PFSK-1 (cell line): ENCODE measurements around the gene UGT1A7.

Experiments used
- POLR2AphosphoS5 ChIP-seq: IDR thresholded peaks from 2 replicates; pipeline ENCODE4 v1.6.1; 2012; ENCODE audit warnings: low read depth, mild to moderate bottlenecking, control low read depth, low read length, moderate library complexity
- TAF1 ChIP-seq: IDR thresholded peaks from 2 replicates; pipeline ENCODE4 v1.6.1; 2012; ENCODE audit warnings: low read length, control low read depth, borderline replicate concordance; ENCODE audit not compliant: insufficient read depth
- TF ChIP-seq, protein P1 (sequence below), 2 experiments: IDR thresholded peaks; 2 replicates each; pipeline versions ENCODE4 v1.6.1 to v1.8.0; 2011 to 2012; ENCODE audit warnings: low read depth in 2 of 2, low read length in 2 of 2, control low read depth in 1 of 2, inconsistent platforms in 1 of 2, mild to moderate bottlenecking in 1 of 2, moderate library complexity in 1 of 2; ENCODE audit not compliant: insufficient read depth in 1 of 2

DNA sequence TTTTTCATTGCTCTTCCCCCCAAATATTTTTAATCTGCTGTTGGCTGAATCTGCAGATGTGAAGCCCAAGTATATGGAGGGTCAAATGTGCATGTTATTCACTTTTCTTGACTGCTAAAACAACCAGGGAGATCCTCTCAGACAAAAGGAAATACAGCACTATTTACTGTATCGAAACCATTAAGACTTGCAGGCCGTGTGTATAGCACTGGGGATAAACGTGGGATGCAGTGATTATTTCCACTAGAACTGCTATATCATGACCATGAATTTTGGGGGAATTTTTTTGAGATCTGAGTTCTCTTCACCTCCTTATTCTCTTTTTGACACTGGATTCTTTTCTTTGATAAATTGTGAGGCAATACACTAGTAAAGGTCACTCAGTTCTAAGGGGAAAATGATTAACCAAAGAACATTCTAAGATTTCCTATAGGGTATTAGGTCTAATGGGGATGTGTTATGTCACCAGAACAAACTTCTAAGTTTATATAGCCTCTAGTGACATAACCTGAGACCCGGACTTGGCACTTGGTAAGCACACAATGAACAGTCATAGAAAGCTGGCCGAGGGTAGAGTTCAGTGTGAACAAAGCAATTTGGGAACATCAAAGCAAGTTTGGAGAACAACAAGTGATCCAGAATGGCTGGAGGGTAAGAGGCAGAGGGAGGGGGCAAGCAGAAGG is 63.5 kb downstream of the UGT1A7 start:
- TF ChIP-seq POLR2AphosphoS5 = no peak
- TF ChIP-seq, protein P1, sequence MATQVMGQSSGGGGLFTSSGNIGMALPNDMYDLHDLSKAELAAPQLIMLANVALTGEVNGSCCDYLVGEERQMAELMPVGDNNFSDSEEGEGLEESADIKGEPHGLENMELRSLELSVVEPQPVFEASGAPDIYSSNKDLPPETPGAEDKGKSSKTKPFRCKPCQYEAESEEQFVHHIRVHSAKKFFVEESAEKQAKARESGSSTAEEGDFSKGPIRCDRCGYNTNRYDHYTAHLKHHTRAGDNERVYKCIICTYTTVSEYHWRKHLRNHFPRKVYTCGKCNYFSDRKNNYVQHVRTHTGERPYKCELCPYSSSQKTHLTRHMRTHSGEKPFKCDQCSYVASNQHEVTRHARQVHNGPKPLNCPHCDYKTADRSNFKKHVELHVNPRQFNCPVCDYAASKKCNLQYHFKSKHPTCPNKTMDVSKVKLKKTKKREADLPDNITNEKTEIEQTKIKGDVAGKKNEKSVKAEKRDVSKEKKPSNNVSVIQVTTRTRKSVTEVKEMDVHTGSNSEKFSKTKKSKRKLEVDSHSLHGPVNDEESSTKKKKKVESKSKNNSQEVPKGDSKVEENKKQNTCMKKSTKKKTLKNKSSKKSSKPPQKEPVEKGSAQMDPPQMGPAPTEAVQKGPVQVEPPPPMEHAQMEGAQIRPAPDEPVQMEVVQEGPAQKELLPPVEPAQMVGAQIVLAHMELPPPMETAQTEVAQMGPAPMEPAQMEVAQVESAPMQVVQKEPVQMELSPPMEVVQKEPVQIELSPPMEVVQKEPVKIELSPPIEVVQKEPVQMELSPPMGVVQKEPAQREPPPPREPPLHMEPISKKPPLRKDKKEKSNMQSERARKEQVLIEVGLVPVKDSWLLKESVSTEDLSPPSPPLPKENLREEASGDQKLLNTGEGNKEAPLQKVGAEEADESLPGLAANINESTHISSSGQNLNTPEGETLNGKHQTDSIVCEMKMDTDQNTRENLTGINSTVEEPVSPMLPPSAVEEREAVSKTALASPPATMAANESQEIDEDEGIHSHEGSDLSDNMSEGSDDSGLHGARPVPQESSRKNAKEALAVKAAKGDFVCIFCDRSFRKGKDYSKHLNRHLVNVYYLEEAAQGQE (IDR thresholded peaks at IDR 0.05; ENCODE audit: insufficient read depth in 1 of 2, low read depth in 2 of 2, low read length in 2 of 2) = no peak
- no peak for TF ChIP-seq TAF1
